HG03045 (cell line): ENCODE measurements around the gene CACNG5.

Experiments
- ATAC-seq: cut with Tn5 transposase; IDR thresholded peaks from one replicate; pipeline ENCODE4 v1.9.1; 2021; ENCODE audit warnings: mild to moderate bottlenecking, moderate library complexity; ENCODE audit not compliant: unreplicated experiment

Gene CACNG5

GRCh38 chr17:66819466-66819865 lies 15.5 kb upstream of the CACNG5 start:
- ATAC-seq: no peak

DNA sequence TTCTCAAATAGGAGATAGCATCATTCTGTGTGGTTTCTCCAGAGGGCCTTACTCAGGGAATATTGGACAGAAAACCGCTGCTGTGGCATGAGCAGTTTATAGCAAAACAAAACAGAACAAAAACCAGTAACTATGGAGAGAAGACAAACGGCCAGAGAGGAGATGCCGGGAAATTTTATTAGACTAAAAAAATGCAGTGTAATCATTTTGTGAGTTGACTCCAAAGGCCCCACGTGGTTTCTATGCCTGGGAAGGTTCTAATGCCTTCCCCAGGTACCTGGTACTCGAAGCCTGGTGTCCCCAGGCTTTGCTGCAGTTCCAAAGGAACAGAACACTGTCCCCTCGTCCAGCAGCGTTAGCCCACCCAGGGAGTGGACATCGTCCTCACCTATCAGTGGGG lies 12.9 kb upstream of the CACNG5 start:
- no peak for ATAC-seq

- no peak for ATAC-seq
Observed at GRCh38 chr17:66826856-66827255, 8.1 kb upstream of the CACNG5 start.

- ATAC-seq: no peak
Observed at GRCh38 chr17:66829386-66829864, 5.5 kb upstream of the CACNG5 start.

GRCh38 chr17:66829883-66830282 lies 5.0 kb upstream of the CACNG5 start:
- no peak for ATAC-seq

DNA sequence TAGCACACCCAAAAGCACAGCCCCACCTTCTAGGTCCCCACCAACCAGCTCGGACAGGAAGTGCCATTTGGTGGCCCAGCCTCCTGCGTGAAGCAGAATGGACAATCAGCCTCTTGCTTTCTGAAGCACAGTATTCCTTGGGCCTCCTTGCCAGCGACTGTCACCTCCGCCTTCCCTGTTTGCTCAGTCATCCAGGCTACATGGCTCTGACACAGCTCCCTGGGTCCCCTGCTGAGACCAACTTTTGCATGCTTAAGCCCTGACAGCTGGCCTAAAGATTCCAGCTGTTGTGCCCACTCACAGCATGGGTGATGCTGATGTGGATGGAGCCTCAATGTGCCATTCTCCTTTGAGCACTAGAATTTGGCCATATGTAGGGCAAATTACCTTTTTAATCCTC lies 4.5 kb upstream of the CACNG5 start:
- no peak for ATAC-seq

DNA sequence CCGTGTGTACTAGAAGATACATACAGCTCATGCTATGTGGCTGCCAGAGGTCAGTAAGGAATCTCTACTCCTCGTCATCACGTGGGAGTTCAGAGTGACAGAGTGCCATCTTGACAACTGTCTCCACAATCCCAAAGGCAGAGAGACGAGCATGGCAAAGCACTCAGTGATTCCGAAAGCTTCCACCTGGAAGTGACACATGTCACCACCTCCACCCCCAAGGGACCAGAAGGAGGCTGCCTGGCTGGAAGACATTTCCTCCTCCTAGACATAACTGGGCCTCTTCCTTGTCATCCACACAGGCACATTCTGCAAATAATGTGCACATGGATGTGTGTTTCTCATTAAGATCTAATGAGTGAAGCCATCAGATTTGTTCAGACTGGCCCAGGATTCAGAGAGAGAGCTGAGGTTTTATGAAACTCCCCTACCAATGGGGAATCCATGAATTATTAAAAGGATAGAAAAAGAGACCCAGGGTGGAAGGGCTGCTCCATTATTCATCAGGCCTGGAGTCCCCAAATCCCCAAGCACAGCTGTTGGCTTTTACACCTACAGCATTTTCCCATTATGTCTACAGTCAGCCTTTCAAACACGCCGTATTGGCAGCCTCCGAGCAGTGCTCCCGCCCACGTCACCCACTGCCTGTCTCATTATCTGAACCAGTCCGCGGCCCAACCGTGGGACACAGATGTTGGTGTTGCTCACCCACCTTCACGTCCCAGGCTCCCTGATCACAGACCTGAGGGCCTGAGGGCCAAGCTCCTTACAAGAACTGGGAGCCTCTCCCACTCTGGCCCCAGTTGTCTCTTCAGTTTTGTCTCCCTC lies 3.3 kb upstream of the CACNG5 start:
- ATAC-seq: no peak

- no peak for ATAC-seq
Observed at GRCh38 chr17:66833201-66833600, 1.7 kb upstream of the CACNG5 start.

- no peak for ATAC-seq
Observed at GRCh38 chr17:66834426-66834918, 445 bp upstream of the CACNG5 start.

- ATAC-seq: no peak
Observed at GRCh38 chr17:66835476-66835875, 559 bp downstream of the CACNG5 start.

GRCh38 chr17:66836063-66837005 lies 1.4 kb downstream of the CACNG5 start:
- no peak for ATAC-seq

- ATAC-seq: no peak
Observed at GRCh38 chr17:66837226-66837625, 2.3 kb downstream of the CACNG5 start.

DNA sequence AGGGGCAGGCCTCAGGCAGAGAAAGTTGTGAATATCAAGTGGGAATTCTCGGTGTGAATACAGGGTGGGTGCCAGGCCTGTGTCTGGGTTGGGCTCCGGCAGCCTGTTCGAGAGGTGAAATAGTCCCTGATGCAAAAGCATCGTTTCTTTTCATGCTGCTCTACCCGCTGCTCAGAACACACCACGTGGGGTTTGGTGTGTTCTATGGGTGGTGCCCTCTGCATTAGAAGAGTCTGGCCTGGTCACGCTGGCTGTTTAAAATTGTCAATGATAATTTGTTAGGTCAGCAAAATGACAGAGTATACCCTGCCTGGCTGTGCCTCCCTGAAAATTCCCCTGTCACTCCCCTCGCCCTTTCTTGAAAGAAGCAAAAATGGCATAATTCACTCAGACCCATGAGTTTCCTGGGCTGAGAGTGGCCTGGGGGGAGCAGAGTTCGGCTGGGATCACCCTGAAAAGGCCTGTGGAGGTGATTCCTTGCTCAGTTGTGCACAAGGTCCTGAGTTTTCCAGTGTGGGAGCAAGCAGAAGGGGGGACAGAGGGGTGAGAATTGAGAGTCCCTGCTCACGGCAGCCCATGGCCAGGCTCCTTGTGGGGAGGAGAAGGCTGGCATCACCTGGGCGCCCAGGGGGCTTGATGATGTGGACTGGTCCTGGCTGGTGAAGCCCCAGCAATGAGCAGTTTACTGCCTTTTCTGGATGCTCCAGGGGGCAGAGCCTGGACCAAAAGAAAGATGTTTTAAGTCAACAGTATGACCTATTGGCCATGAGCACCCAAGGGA lies 3.2 kb downstream of the CACNG5 start:
- ATAC-seq: no peak

DNA sequence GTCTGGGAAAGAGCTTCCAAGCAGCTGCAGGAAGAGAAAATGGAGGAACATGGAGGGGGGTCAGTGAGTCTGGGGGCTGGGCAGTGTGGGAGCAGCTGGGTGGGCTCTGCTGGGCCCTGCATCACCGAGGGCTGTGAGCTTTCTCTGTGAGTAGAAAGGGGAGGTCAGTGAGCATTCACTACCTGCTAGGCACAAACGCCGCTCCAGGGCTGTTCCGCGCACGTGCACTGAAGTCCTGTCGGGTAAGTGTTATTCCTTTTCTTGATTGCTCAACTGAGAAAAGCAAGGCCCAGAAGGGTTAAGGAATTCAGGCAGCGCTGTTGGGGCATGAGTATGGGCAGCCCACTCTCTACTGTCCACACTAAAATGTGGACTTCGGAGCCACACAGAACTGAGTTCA lies 4.7 kb downstream of the CACNG5 start:
- ATAC-seq: no peak

DNA sequence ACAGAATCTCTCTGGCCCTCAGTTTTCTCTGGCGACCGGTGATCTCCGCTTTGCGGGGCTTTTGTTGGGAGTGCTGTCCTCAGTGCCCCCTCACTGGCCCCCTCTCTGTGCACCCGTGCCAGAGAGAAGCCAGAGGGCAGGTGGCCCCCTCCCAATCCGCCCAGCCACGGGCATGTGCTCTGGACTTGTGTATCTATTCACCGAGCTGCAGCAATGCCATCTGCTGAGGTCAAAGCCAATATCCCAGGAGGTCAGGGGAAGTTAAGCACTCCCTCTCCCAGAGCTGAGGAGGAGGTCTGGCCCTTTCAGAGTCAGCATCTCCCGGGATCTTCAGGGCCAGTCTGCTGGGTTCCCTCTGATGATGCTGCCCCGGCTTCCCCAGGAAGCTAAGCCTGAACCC lies 5.1 kb downstream of the CACNG5 start:
- ATAC-seq: no peak

DNA sequence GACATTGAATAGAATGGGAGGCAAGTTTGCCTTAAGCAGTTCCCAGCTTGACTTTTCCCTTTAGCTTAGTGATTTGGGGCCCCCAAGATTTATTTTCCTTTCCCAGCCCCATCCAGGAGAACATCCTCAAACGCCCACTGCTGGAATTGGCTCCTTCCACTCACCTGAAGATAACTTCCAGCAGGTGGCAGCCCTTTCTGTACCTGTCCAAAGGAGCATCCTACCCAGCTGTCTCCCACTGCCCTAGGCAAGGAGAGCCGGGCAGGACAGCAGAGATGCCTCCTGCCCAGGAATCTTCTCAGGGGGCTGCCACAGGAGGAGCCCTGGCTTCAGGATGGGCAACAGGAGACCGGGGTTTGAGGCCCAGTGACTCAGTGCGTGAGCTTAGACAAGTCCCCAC lies 6.4 kb downstream of the CACNG5 start:
- ATAC-seq: no peak

- no peak for ATAC-seq
Observed at GRCh38 chr17:66841744-66842143, 6.8 kb downstream of the CACNG5 start.

DNA sequence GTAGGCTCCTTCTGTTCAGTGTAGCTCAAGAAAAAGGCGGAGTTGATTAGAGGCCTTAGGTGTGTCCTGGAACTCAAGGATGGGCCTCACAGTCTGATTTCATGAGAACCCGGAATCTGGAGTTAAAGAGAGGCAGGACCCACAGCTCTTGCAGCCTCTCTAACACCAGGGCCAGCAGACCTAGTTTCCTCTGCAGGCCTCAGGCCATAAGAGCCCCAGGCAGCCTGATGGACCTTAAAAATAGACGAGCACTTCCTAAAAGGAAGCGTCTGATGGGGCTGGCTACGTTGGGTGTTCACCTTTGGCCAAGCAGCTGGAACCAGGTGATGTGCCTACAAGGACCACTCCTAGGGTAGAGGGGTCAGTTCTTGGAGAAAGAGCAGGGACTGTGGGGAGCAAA lies 7.6 kb downstream of the CACNG5 start:
- ATAC-seq: no peak

DNA sequence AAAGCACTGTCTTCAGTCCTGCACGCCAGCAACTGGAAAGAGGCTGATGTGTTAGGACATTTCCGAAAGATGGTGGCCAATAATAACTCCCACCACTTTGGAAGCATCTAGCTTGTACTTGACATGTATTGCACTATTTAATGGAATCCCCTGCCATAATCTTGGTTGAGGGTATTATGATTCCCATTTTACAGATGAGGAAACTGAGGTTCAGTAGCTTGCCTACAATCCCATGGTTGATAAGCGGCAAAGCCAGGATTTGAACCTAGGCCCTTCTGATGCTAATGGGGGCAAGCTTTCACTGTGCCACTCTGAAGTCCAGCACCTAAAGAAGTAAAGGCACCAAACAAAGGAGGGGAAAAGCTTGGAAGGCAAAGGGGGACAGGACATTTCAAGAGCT lies 8.0 kb downstream of the CACNG5 start:
- ATAC-seq: no peak

DNA sequence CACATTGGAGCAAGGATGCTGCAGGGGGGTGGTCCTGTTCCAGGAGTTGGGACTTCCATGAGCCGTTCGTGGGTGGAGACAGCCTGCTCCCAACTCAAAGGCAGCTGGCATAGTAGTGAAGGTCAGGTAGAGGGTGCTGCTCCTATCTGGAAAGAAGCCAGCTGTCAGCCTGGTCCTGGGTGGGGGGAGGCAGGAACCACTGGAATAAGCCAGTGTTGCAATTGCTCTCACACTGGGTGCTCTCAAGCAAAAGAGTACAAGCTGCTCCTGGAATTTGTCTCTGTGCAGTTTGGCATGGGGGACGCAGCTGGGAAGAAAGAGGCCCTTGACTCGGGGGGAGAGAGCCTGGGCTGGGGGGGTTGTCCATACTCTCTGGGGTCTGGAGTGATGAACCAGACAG lies 8.7 kb downstream of the CACNG5 start:
- no peak for ATAC-seq

GRCh38 chr17:66847704-66848103 lies 12.8 kb downstream of the CACNG5 start:
- ATAC-seq: no peak
